ENCODE results near the gene MYH9.
A peak's percentile ranks its signal among the peaks of the same experiment; 100 is the strongest.

Gene MYH9

GRCh38 chr22:36378080-36378868, 9.5 kb downstream of the MYH9 start:
- TF ChIP-seq CTCF (IDR thresholded peaks at IDR 0.05; ENCODE audit: extremely low read depth, insufficient read depth, missing control alignments): no peak
- in situ Hi-C loops (cut with MboI; ENCODE audit: low pct_unique_long_range_greater_than_20kb, low sequenced_read_pairs, unreplicated experiment): no loop called here

GRCh38 chr22:36377022-36377631, 10.6 kb downstream of the MYH9 start:
- no peak for TF ChIP-seq CTCF (IDR thresholded peaks at IDR 0.05; ENCODE audit: extremely low read depth, insufficient read depth, missing control alignments)
- DNase-seq (ENCODE audit: low spot score): peak; percentile 74
- in situ Hi-C loops (cut with MboI; ENCODE audit: low pct_unique_long_range_greater_than_20kb, low sequenced_read_pairs, unreplicated experiment): no loop called here

More at GRCh38 chr22:36378080-36378868, 9.5 kb downstream of the MYH9 start:
- DNase-seq (ENCODE audit: low spot score): no peak

GRCh38 chr22:36376265-36376664, 11.5 kb downstream of the MYH9 start:
- no peak for TF ChIP-seq CTCF (IDR thresholded peaks at IDR 0.05; ENCODE audit: extremely low read depth, insufficient read depth, missing control alignments)
- no peak for DNase-seq (ENCODE audit: low spot score)
- in situ Hi-C loops (cut with MboI; ENCODE audit: low pct_unique_long_range_greater_than_20kb, low sequenced_read_pairs, unreplicated experiment): no loop called here

- TF ChIP-seq CTCF (IDR thresholded peaks at IDR 0.05; ENCODE audit: extremely low read depth, insufficient read depth, missing control alignments): no peak
- in situ Hi-C loops (cut with MboI; ENCODE audit: low pct_unique_long_range_greater_than_20kb, low sequenced_read_pairs, unreplicated experiment): no loop called here
- no peak for DNase-seq (ENCODE audit: low spot score)
These were observed 12.4 kb downstream of the MYH9 start for GRCh38 chr22:36375071-36375980.

- in situ Hi-C loops (cut with MboI; ENCODE audit: low pct_unique_long_range_greater_than_20kb, low sequenced_read_pairs, unreplicated experiment): no loop called here
- DNase-seq (ENCODE audit: low spot score): no peak
- TF ChIP-seq CTCF (IDR thresholded peaks at IDR 0.05; ENCODE audit: extremely low read depth, insufficient read depth, missing control alignments): no peak
These were observed 13.2 kb downstream of the MYH9 start for GRCh38 chr22:36374603-36375024.

- DNase-seq (ENCODE audit: low spot score): no peak
- in situ Hi-C loops (cut with MboI; ENCODE audit: low pct_unique_long_range_greater_than_20kb, low sequenced_read_pairs, unreplicated experiment): no loop called here
- no peak for TF ChIP-seq CTCF (IDR thresholded peaks at IDR 0.05; ENCODE audit: extremely low read depth, insufficient read depth, missing control alignments)
These were observed 14.5 kb downstream of the MYH9 start for GRCh38 chr22:36373258-36373579.
